Neural cell (in vitro differentiated cells): ENCODE data around the gene NOTCH4. TPM values are rescaled to one million over a fixed set of nuclear protein-coding genes. Genes with fewer than 3 reads are reported as not detected.
"Not testable (repeated sequence)": the region's sequence is repeated elsewhere in the genome, so short reads cannot be mapped to it uniquely, and the experiment has no call there.

Experiments
- H2AFZ ChIP-seq: fragments of 200-600, 300-800 bp; sonication (generic), shearing (Covaris generic); 2 replicates; pipeline ENCODE4 v1.6.0; 2014; ENCODE audit warnings: low read depth, mild to moderate bottlenecking, antibody characterized with exemption, low read length, moderate library complexity
- H3F3A ChIP-seq: fragments of 200-600 bp; shearing (Covaris generic); 2 replicates; pipeline ENCODE4 v1.6.1; 2016; ENCODE audit warnings: mild to moderate bottlenecking, moderate library complexity, mixed read lengths, antibody characterized with exemption, low read length; ENCODE audit not compliant: insufficient read depth, poor library complexity, severe bottlenecking
- H3K27ac ChIP-seq: fragments of 200-600, 300-800 bp; sonication (generic), shearing (Covaris generic); 2 replicates; pipeline ENCODE4 v1.5.1; 2014; ENCODE audit warnings: mild to moderate bottlenecking, low read length, moderate library complexity
- H3K27me3 ChIP-seq: fragments of 300-800, 200-600 bp; sonication (generic), shearing (Covaris generic); 2 replicates; pipeline ENCODE4 v1.6.0; 2014; ENCODE audit warnings: mild to moderate bottlenecking, low read depth, low read length, moderate library complexity; ENCODE audit not compliant: insufficient read depth
- H3K36me3 ChIP-seq: fragments of 300-800, 200-600 bp; sonication (generic), shearing (Covaris generic); 2 replicates; pipeline ENCODE4 v1.5.1; 2014; ENCODE audit warnings: mild to moderate bottlenecking, antibody characterized with exemption, low read length, moderate library complexity; ENCODE audit not compliant: insufficient read depth
- H3K4me2 ChIP-seq: fragments of 300-800, 200-600 bp; sonication (generic), shearing (Covaris generic); 2 replicates; pipeline ENCODE4 v1.6.0; 2014; ENCODE audit warnings: mild to moderate bottlenecking, low read length
- H3K4me3 ChIP-seq: fragments of 300-800, 200-600 bp; sonication (generic), shearing (Covaris generic); 2 replicates; pipeline ENCODE4 v1.5.1; 2014; ENCODE audit warnings: mild to moderate bottlenecking, low read length, moderate library complexity
- H3K79me2 ChIP-seq: fragments of 200-600 bp; shearing (Covaris generic); replicated peaks from 2 replicates; pipeline ENCODE4 v1.6.0; 2014; ENCODE audit warnings: mild to moderate bottlenecking, low read length, moderate library complexity; ENCODE audit not compliant: insufficient read depth
- H3K9ac ChIP-seq: fragments of 300-800, 200-600 bp; sonication (generic), shearing (Covaris generic); 2 replicates; pipeline ENCODE4 v1.6.1; 2016; ENCODE audit warnings: mild to moderate bottlenecking, low read length, mixed read lengths
- H3K9me2 ChIP-seq: fragments of 200-600 bp; shearing (Covaris generic); 2 replicates; pipeline ENCODE4 v1.6.1; 2016; ENCODE audit warnings: mild to moderate bottlenecking, low read length, mixed read lengths; ENCODE audit not compliant: insufficient read depth
- H3K9me3 ChIP-seq: fragments of 200-600, 300-800 bp; sonication (generic), shearing (Covaris generic); 2 replicates; pipeline ENCODE4 v1.6.1; 2016; ENCODE audit warnings: mild to moderate bottlenecking, mixed run types, low read length, moderate library complexity, mixed read lengths
- H4K20me1 ChIP-seq: fragments of 200-600 bp; shearing (Covaris generic); 2 replicates; pipeline ENCODE4 v1.6.1; 2016; ENCODE audit warnings: mild to moderate bottlenecking, mixed run types; ENCODE audit not compliant: insufficient read depth
- CTCF ChIP-seq: fragments of 450-650 bp; IDR thresholded peaks from 2 replicates; pipeline ENCODE4 v1.5.1; 2014; ENCODE audit warnings: antibody characterized with exemption, mild to moderate bottlenecking, moderate library complexity; ENCODE audit not compliant: poor library complexity, severe bottlenecking
- EP300 ChIP-seq: fragments of 450-650 bp; conservative IDR thresholded peaks from 2 replicates; pipeline ENCODE4 v1.6.1; 2014; ENCODE audit warnings: antibody characterized with exemption, mild to moderate bottlenecking, moderate library complexity; ENCODE audit not compliant: poor library complexity, severe bottlenecking
- MXI1 ChIP-seq: fragments of 450-650 bp; conservative IDR thresholded peaks from 2 replicates; pipeline ENCODE4 v1.6.1; 2014; ENCODE audit warnings: antibody characterized with exemption, mild to moderate bottlenecking; ENCODE audit not compliant: poor library complexity, severe bottlenecking
- POLR2AphosphoS5 ChIP-seq: IDR thresholded peaks from 2 replicates; pipeline ENCODE4 v1.6.1; 2012
- RAD21 ChIP-seq: fragments of 450-650 bp; conservative IDR thresholded peaks from 2 replicates; pipeline ENCODE4 v1.6.1; 2014; ENCODE audit warnings: antibody characterized with exemption, mild to moderate bottlenecking, moderate library complexity
- SMC3 ChIP-seq: fragments of 450-650 bp; conservative IDR thresholded peaks from 2 replicates; pipeline ENCODE4 v1.6.1; 2014; ENCODE audit warnings: antibody characterized with exemption, mild to moderate bottlenecking, moderate library complexity; ENCODE audit not compliant: poor library complexity
- polyA plus RNA-seq: library from polyadenylated mRNA; depleted of rRNA; stranded (reverse); fragments of >200 nt; gene quantifications from 2 replicates; pipeline ENCODE4 v1.2.3, GENCODE V29; 2014
- TF ChIP-seq, protein P1 (sequence below): IDR thresholded peaks from 2 replicates; pipeline ENCODE4 v1.6.1; 2012; ENCODE audit warnings: borderline replicate concordance

The NOTCH4 gene
- polyA plus RNA-seq, 1 donor from 2014 or later: 5.5 TPM

DNA sequence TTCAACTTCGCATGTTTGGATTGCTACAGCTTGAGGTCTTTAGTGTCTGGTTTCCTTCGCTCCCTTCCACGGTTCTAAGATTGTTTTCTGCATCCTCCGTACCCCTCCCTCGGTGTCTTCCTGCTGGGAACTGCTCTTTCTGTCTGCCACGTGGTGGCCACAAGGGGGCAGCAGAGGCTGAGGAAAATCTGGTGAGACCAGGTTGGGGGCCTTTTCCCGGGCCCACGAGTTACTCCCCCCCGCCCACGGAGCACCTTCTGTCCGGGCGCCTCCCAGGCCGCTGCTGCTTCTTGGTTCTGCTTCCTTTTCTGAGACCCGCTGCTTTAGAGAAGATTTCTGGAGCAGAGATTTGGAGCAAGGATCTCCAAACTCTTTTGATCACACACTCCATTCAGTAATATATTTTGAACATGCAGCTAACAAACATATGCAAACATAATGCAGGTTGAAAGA lies 21.1 kb upstream of the NOTCH4 start:
- H2AFZ ChIP-seq: no peak overlapping the region
- H3K4me3 ChIP-seq: no peak overlapping the region
- no peaks in the 10 kb centered on the region for H3K79me2 ChIP-seq
- no peaks in the 10 kb centered on the region for H3K9me2 ChIP-seq
- H3K9ac ChIP-seq: no peak overlapping the region
- H3K27me3 ChIP-seq: no peaks in the 10 kb centered on the region
- no peak overlapping the region for H3K27ac ChIP-seq
- H3K4me2 ChIP-seq: no peak overlapping the region
- TF ChIP-seq SMC3 (peak; percentile 89), CTCF (peak; percentile 88), RAD21 (peak; percentile 81), POLR2AphosphoS5 (no peak)
- H4K20me1 ChIP-seq: no peaks in the 10 kb centered on the region
- no peaks in the 10 kb centered on the region for H3K36me3 ChIP-seq
- H3F3A ChIP-seq: no peaks in the 10 kb centered on the region
- no peaks in the 10 kb centered on the region for H3K9me3 ChIP-seq

- no peak overlapping the region for H2AFZ ChIP-seq
- no peaks in the 10 kb centered on the region for H3K9me3 ChIP-seq
- no peaks in the 10 kb centered on the region for H4K20me1 ChIP-seq
- no peaks in the 10 kb centered on the region for H3K79me2 ChIP-seq
- no peak overlapping the region for H3K4me2 ChIP-seq
- H3K4me3 ChIP-seq: no peak overlapping the region
- no peak for TF ChIP-seq EP300
- TF ChIP-seq, protein P1, sequence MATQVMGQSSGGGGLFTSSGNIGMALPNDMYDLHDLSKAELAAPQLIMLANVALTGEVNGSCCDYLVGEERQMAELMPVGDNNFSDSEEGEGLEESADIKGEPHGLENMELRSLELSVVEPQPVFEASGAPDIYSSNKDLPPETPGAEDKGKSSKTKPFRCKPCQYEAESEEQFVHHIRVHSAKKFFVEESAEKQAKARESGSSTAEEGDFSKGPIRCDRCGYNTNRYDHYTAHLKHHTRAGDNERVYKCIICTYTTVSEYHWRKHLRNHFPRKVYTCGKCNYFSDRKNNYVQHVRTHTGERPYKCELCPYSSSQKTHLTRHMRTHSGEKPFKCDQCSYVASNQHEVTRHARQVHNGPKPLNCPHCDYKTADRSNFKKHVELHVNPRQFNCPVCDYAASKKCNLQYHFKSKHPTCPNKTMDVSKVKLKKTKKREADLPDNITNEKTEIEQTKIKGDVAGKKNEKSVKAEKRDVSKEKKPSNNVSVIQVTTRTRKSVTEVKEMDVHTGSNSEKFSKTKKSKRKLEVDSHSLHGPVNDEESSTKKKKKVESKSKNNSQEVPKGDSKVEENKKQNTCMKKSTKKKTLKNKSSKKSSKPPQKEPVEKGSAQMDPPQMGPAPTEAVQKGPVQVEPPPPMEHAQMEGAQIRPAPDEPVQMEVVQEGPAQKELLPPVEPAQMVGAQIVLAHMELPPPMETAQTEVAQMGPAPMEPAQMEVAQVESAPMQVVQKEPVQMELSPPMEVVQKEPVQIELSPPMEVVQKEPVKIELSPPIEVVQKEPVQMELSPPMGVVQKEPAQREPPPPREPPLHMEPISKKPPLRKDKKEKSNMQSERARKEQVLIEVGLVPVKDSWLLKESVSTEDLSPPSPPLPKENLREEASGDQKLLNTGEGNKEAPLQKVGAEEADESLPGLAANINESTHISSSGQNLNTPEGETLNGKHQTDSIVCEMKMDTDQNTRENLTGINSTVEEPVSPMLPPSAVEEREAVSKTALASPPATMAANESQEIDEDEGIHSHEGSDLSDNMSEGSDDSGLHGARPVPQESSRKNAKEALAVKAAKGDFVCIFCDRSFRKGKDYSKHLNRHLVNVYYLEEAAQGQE: no peak
- TF ChIP-seq MXI1: no peak
- TF ChIP-seq SMC3: no peak
- no peaks in the 10 kb centered on the region for H3K27me3 ChIP-seq
- no peaks in the 10 kb centered on the region for H3F3A ChIP-seq
- no peaks in the 10 kb centered on the region for H3K36me3 ChIP-seq
- no peaks in the 10 kb centered on the region for H3K9me2 ChIP-seq
- H3K27ac ChIP-seq: no peak overlapping the region
- H3K9ac ChIP-seq: no peak overlapping the region
Observed at GRCh38 chr6:32244270-32244669, 20.4 kb upstream of the NOTCH4 start.

DNA sequence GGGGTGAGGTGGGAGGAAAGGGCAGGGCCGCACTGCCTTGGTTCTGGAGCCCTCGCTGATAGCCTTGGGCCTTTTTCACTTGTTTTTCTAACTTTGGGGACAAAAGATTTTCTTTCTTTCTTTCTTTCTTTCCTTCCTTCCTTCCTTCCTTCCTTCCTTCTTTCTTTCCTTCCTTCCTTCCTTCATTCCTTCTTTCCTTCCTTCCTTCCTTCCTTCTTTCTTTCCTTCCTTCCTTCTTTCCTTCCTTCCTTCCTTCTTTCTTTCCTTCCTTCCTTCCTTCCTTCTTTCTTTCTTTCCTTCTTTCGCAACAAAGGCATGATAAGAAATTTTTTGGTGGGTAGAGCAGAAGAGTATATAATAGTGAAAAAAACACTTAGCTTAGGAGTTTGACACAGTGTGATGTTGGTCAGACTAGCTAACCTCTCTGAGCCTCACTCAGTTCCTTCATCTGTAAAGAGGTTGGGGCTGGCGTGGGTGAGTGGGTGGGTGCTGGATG lies 18.5 kb upstream of the NOTCH4 start:
- H3K9me3 ChIP-seq, H3K4me2 ChIP-seq, H3K9me2 ChIP-seq, H3K4me3 ChIP-seq, H3K9ac ChIP-seq, H2AFZ ChIP-seq, H3F3A ChIP-seq, H3K27ac ChIP-seq, H3K79me2 ChIP-seq, H3K27me3 ChIP-seq, H3K36me3 ChIP-seq, H4K20me1 ChIP-seq: not testable (repeated sequence)
